Muscle of leg (tissue), 11 donors: Measurements from ENCODE around the gene BRAF. TPM values are rescaled to one million over a fixed set of nuclear protein-coding genes. Genes with fewer than 3 reads are reported as not detected.
"Not testable (repeated sequence)": the region's sequence is repeated elsewhere in the genome, so short reads cannot be mapped to it uniquely, and the experiment has no call there.

Experiments
- DNase-seq: peaks from one replicate; pipeline ENCODE4 v3.0.0; 2013
- H3K27ac ChIP-seq: one replicate; pipeline ENCODE4 v1.5.1; 2013; ENCODE audit warnings: mild to moderate bottlenecking, low read length, control low read depth
- H3K27me3 ChIP-seq: one replicate; pipeline ENCODE4 v1.6.1; 2013; ENCODE audit warnings: low read length; ENCODE audit not compliant: control insufficient read depth, insufficient read depth
- H3K36me3 ChIP-seq: one replicate; pipeline ENCODE4 v1.6.1; 2013; ENCODE audit warnings: low read length; ENCODE audit not compliant: control insufficient read depth, insufficient read depth
- H3K4me1 ChIP-seq: one replicate; pipeline ENCODE4 v1.6.1; 2013; ENCODE audit warnings: low read length; ENCODE audit not compliant: control insufficient read depth, insufficient read depth
- H3K4me3 ChIP-seq: one replicate; pipeline ENCODE4 v1.5.1; 2013; ENCODE audit warnings: low read length, control low read depth
- H3K9me3 ChIP-seq: replicated peaks from 2 replicates; pipeline ENCODE4 v1.6.1; 2013; ENCODE audit warnings: low read depth, low read length; ENCODE audit not compliant: control insufficient read depth
- WGBS: methylation state at CpG from one replicate; pipeline ENCODE4 v1.1.5; 2013; ENCODE audit warnings: missing lambda C conversion rate; ENCODE audit not compliant: insufficient coverage; 5-methylcytosine and 5-hydroxymethylcytosine counted together
- polyA plus RNA-seq, 8 donors: library from polyadenylated mRNA; unstranded; fragments of 120-200 nt; gene quantifications; one replicate each; pipeline versions ENCODE4 v1.2.1 to v1.2.3, GENCODE V29; 2013; ENCODE audit warnings: inconsistent platforms in 1 of 8, low replicate concordance in 1 of 8; ENCODE audit not compliant: insufficient read length in 8 of 8, insufficient read depth in 1 of 8
- total RNA-seq: library from RNA; stranded (reverse); fragments of 120-200 nt; gene quantifications from one replicate; pipeline ENCODE4 v1.2.4, GENCODE V29; 2013

BRAF gene
- total and polyA plus RNA-seq, 9 donors, result 9.2 to 19.7 (median 9.5) TPM

DNA sequence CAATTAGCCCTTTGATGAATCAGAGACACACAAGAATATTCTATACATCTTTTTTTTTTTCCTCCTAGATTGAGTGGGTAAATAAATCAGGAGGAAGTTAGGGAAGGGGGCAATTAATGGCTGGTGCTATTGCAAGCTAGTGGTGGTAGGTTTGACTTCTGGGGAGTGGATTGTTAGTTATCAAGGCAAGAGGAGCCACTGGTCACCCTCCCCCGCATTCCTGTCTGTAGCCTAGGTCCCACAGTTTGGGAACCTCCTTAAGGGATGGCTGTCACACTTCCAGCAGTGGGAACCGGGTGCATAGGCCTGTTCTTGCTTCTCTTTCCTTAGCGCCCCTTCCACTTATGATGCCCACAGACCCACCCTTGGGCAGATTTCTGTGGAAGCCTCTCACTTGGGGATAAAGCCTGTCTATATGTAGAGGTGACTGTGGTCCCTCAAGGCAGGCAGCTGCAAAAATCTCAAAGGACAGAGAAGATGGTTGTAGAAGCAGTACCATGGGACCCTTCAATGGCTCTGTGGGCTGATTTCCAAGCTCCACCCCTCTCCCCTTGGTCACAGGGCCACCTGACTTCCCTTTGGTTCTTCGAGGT is 254.3 kb downstream of the BRAF start:
- Histone ChIP-seq H3K27me3 (no peaks in the 10 kb centered on the region), H3K9me3 (no peaks in the 10 kb centered on the region), H3K36me3 (no peaks in the 10 kb centered on the region), H3K4me3 (no peak overlapping the region), H3K4me1 (peaks cover 18% of the 10 kb centered on the region), H3K27ac (no peak overlapping the region)
- DNase-seq, result no peak
- 80% methylated on average over 2 of the region's 4 CpGs for WGBS

DNA sequence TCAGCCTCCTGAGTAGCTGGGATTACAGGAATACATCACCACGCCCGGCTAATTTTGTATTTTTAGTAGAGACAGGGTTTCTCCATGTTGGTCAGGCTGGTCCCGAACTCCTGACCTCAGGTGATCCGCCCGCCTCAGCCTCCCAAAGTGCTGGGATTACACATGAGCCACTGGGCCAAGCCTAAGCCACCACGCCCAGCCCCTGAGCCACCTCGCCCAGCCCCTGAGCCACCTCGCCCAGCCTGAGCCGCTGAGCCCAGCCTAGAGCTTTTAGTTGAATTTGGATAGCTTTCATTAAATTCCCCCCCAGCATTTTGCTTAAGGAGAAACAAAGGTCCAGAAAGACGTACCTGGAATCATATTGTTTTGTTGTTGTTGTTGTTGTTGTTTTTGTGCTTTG is 254.9 kb downstream of the BRAF start:
- not testable (repeated sequence) for H3K4me3 ChIP-seq, DNase-seq, H3K36me3 ChIP-seq, H3K9me3 ChIP-seq, H3K27me3 ChIP-seq, H3K27ac ChIP-seq
- H3K4me1 ChIP-seq, result peaks cover 15% of the 10 kb centered on the region
- WGBS, result 43% methylated on average over 1 of the region's 10 CpGs

- H3K27ac ChIP-seq, result no peak overlapping the region
- H3K9me3 ChIP-seq, result no peaks in the 10 kb centered on the region
- no peak for DNase-seq
- peaks cover 13% of the 10 kb centered on the region for H3K4me1 ChIP-seq
- no peak overlapping the region for H3K4me3 ChIP-seq
- H3K27me3 ChIP-seq, result no peaks in the 10 kb centered on the region
- WGBS, result no CpG with 5 or more reads among the region's 3 CpGs
- H3K36me3 ChIP-seq, result no peaks in the 10 kb centered on the region
These were observed 255.4 kb downstream of the BRAF start for GRCh38 chr7:140669352-140669751.

Other genes with a start within 250 kb of the BRAF start
- gene NDUFB2, start 228.2 kb downstream of the BRAF start, total RNA-seq, result 270 TPM
- 100 to 1,000 TPM; 147 to 184 (median 162) TPM for gene NDUFB2, start 228.2 kb downstream of the BRAF start, polyA plus RNA-seq
- gene MRPS33, start 90.0 kb upstream of the BRAF start, total RNA-seq, result 79.5 TPM
- gene MRPS33, start 90.0 kb upstream of the BRAF start, polyA plus RNA-seq, result 10 to 100 TPM; 73.5 to 84.4 (median 78.7) TPM
- gene TMEM178B, start 149.1 kb upstream of the BRAF start, total RNA-seq, result 0.62 TPM
- gene TMEM178B, start 149.1 kb upstream of the BRAF start, polyA plus RNA-seq, result 1 to 10 TPM in 1 of 8 donors, under 1 TPM in 7; 0.40 to 1.1 (median 0.56) TPM